OCI-LY1 (cell line): Measurements from ENCODE around the gene ARHGAP22.

Experiments used
- EZH2 ChIP-seq: fragments of 200-600 bp; sonication (generic), shearing (Covaris generic); IDR thresholded peaks from 2 replicates; pipeline ENCODE4 v1.8.0; 2017; ENCODE audit warnings: borderline replicate concordance, mixed run types, mild to moderate bottlenecking, antibody characterized with exemption, low read length, moderate library complexity, mixed read lengths
- TF ChIP-seq, protein P1 (sequence below): fragments of 200-600 bp; sonication (generic), shearing (Covaris generic); IDR thresholded peaks from 2 replicates; pipeline ENCODE4 v1.5.1; 2017; ENCODE audit warnings: mild to moderate bottlenecking, antibody characterized with exemption, low read length, moderate library complexity, mixed read lengths

DNA sequence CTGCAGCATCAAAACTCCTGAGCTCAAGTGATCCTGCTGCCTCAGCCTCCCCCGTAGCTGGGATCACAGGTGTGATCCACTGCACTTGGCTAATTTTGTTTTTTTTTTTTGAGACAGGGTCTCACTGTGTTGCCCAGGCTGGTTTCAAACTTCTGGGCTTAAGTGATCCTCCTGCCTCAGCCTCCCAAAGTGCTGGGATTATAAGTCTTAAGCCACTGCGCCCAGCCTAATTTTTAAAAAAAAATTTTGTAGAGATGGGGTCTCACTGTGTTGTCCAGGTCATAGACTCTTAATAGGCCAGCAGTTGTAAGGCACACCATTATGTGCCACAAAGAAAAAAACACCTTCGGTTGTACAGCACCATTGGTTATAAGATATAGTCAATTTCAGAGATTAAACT is 176.0 kb downstream of the ARHGAP22 start:
- TF ChIP-seq, protein P1, sequence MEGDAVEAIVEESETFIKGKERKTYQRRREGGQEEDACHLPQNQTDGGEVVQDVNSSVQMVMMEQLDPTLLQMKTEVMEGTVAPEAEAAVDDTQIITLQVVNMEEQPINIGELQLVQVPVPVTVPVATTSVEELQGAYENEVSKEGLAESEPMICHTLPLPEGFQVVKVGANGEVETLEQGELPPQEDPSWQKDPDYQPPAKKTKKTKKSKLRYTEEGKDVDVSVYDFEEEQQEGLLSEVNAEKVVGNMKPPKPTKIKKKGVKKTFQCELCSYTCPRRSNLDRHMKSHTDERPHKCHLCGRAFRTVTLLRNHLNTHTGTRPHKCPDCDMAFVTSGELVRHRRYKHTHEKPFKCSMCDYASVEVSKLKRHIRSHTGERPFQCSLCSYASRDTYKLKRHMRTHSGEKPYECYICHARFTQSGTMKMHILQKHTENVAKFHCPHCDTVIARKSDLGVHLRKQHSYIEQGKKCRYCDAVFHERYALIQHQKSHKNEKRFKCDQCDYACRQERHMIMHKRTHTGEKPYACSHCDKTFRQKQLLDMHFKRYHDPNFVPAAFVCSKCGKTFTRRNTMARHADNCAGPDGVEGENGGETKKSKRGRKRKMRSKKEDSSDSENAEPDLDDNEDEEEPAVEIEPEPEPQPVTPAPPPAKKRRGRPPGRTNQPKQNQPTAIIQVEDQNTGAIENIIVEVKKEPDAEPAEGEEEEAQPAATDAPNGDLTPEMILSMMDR, result no peak
- TF ChIP-seq EZH2, result no peak
